Left renal cortex interstitium (tissue), 4 donors: ENCODE data around the gene ESRRG. TPM values are rescaled to one million over a fixed set of nuclear protein-coding genes. Genes with fewer than 3 reads are reported as not detected.
"Not testable (repeated sequence)": the region's sequence is repeated elsewhere in the genome, so short reads cannot be mapped to it uniquely, and the experiment has no call there.

Experiments used
- DNase-seq, 4 donors: peaks; one replicate each; pipeline ENCODE4 v3.0.0-alpha.2; 2013; ENCODE audit warnings: low read depth in 4 of 4, low spot score in 2 of 4, missing footprints in 1 of 4
- polyA plus RNA-seq, 4 donors: library from polyadenylated mRNA; unstranded; fragments of 120-200 nt; gene quantifications; one replicate each; pipeline ENCODE4 v1.2.1, GENCODE V29; 2013; ENCODE audit not compliant: insufficient read length in 4 of 4

The ESRRG gene
- polyA plus RNA-seq, 4 donors, result 40.5 to 46.2 (median 43.3) TPM

- no peak for DNase-seq
Observed at GRCh38 chr1:216705676-216706075, 17.6 kb downstream of the ESRRG start.

DNA sequence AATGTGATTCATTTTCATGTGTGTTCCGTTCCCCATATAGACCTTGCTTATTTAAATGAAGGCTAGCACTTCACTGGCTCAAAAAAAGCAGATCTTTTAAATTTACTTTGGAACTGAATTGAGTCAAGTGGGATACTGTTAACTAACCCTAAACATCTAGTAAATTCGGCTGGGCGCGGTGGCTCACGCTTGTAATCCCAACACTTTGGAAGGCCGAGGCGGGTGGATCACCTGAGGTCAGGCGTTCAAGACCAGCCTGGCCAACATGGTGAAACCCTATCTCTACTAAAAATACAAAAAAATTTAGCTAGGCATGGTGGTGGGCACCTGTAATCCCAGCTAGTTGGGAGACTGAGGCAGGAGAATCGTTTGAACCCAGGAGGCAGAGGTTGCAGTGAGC lies 19.2 kb downstream of the ESRRG start:
- not testable (repeated sequence) for DNase-seq

DNA sequence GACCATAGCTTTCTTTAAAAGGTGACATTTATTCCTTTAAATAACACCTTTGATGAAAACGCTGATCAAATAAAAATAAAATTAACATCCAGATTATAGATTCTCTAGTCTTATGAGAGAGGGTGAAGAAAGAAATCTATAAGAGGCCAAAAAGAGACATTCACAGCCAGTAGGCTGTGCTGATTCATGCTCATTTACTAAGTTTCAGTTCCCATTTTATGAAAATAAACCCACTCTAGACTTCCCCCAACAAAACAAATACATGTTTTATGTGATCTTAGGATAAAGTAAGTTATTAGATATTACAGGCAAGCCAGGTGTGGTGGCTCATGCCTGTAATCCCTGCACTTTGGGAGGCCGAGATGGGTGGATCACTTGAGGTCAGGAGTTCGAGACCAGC lies 21.1 kb downstream of the ESRRG start:
- DNase-seq, result no peak

- DNase-seq, result no peak
Observed at GRCh38 chr1:216700779-216701178, 22.4 kb downstream of the ESRRG start.

DNA sequence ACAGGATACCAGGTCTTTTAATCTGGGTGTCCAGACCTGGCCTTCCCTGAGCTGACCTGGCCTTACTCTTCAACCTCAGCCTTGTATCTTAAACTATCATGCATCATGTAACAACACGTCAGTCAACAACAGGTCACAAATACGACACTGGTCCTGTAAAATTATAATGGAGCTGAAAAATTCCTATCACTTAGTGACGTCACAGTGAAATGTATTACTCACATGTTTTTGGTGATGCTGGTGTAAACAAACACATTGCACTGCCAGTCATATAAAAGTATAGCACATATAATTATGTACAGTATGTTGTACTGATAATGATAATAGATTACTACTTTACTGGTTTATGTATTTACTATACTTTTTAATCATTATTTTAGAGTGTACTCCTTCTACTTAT lies 31.5 kb downstream of the ESRRG start:
- no peak for DNase-seq

DNA sequence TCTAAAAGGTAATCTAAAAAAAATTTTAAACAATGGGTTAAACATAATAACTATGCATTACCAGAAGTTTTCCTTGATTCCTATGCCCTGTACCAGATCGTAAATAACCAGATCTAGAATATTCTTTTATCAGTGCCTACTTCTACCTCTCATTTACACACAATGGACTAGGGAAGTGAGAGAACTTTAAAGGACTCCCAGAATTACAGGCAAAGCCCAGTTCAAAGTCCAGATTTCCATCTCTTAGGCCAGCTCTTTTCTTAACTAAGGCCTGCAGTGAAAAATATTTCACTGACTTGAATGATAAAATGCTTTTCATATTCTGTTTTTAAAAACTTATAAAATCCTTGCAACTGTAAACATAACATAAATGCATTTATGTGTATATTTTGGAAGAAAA lies 32.6 kb downstream of the ESRRG start:
- DNase-seq, result no peak

DNA sequence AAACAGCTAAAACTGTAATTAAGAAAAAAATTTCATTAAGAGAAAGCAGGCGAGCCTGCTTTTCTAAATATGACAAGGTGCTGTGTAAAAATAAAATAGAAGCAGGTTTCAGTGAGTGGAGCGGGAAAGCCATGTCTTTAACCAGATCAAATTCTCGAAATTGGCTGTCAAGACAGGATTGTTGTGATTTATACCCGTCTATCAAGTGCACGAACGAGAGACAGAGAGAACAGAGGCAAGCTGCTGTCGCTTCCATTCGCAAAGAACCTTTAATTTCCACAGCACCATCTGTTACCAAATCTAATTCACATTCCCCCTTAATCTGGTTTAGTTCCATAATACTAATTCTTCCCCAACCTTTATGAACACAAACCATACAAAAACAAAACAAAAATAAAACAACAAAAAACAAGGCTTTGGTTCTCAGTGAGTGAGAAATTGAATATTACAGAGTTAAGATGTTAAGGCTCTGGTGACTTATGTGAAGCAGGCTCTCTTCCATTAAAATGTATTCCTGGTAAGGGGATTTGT lies 35.0 kb downstream of the ESRRG start:
- no peak for DNase-seq

DNA sequence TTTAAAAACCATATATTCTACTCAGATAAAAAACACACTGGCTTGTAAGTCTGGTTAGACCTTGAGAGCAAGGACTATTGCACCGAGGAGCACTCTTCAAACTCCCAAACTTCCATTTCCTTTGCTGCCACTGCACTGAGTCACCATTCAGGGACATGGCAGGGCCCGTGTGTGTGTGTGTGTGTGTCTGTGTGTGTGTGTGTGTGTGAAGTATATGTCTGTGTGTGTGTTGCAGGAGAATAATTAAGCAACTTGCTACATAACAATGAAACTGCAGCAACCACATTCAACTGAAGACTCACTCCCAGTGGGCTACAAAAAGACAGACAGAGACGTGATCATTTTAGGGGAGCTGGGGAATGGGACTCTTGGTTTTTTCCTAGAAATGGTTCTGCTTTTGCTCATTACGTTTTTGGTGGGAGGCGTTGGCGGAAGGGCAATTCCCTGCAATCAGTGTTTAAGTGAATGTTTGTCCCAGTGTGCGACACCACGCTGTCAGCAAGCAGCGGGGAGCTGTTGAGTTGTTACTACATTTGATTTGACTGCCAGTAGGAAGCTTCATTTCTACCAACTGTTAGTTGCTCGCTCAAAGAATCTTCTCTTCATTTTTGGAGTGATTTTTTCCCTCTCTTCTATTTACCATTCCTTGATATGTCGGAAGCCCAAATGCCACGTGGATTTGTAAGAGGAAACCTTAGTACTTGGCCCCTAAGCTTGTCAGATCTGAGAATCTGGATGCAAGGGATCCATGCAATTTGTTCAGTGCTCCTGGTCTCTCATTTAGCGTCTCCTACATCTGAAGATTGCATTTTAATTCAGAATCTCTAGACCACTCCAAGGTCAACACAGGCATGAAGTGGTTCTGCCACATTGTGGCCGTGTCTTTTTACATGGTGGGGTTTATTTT lies 36.1 kb downstream of the ESRRG start:
- DNase-seq, result no peak

GRCh38 chr1:216682752-216683151 lies 40.5 kb downstream of the ESRRG start:
- peak in 1 of 4 donors; percentile 6 for DNase-seq

- no peak for DNase-seq
Observed at GRCh38 chr1:216679108-216679507, 44.1 kb downstream of the ESRRG start.

GRCh38 chr1:216670118-216670883 lies 52.9 kb downstream of the ESRRG start:
- no peak for DNase-seq

- DNase-seq, result no peak
Observed at GRCh38 chr1:216666441-216666840, 56.8 kb downstream of the ESRRG start.

DNA sequence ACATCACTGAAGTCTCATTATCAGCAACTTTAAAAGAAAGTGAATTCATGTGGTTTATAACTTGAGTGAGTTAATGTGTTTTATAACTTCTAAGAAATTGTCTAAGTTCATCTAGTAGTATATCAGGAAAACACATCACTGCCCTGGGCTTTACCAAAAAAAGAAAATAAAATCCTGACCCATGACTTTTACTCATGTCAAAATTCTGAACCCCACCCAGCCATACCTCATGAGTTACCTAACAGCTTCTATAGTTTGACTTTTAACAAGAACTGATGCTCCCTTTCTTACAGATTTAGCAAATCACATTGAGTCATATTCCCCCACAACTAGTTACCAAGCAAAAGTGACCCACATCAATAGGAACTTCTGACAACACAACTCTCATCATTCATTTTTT lies 57.4 kb downstream of the ESRRG start:
- DNase-seq, result no peak

DNA sequence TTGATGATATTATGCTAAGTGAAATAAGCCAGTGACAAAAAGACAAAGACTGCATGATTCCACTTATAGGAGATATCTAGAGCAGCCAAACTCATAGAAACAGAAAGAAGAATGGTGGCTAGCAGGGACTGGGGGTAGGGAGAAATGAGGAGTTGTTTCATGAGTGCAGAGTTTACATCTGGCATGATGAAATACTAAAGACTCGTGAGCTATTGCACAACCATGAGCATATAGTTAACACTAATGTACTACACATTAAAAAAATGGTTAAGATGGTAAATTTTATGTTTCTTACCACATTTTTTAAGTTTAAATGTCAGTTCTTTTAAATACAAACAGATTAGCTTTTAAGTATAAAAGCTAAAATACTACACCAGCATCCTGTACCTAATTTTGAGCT lies 57.8 kb downstream of the ESRRG start:
- no peak for DNase-seq

- no peak for DNase-seq
Observed at GRCh38 chr1:216662681-216663080, 60.5 kb downstream of the ESRRG start.

- DNase-seq, result no peak
Observed at GRCh38 chr1:216660561-216660960, 62.7 kb downstream of the ESRRG start.

DNA sequence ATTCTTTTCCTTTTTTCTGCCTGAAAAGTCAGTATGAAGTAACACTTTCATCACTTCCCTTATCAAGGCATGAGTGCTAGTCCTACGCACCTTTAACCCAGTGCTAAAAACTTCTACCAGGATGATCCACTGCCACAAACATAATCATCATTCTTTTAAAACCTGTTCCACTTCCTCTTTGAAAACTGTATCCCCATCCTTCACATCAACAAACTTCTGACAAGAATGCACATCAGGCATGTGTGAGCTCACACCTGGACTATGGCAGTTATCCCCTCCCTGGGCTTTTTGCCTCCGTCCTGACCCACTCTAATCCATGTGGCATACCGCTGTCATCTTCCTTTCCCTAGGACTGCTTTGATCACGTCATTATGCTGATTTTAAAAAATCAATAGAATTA lies 70.2 kb downstream of the ESRRG start:
- DNase-seq, result no peak

DNA sequence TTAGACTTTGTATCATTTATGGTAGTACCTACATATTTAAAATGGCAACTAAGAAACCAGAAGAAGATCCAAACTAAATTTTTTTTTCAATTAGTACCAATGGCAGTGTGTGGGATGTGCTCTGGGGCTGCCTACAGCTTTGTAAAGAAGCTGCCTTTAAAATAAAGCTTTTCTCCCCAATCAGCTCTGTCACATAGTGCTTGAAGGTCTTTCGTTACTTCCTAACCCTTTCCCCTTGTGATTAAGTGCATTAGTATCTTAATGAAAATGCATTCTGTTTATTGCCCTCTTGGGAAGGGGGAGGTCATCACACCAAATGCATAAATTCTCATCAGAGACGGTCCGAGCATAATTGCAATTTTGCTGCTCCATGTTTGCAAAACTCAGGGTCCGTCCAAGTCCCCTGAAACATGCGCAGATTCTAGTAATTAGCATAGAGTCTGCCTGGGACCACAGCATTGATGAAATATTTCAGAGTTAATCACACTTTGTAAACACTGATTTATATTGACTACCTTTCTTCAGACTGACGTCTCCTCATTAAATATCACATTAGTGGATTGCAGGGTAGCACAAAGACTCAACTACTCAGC lies 71.3 kb downstream of the ESRRG start:
- no peak for DNase-seq

- no peak for DNase-seq
Observed at GRCh38 chr1:216643176-216643575, 80.1 kb downstream of the ESRRG start.

- no peak for DNase-seq
Observed at GRCh38 chr1:216641669-216642460, 81.4 kb downstream of the ESRRG start.
